Astrocyte (in vitro differentiated cells and primary cell): ENCODE measurements around the gene WDR27.
"Not testable (repeated sequence)": the region's sequence is repeated elsewhere in the genome, so short reads cannot be mapped to it uniquely, and the experiment has no call there.

Experiments used
- CTCF ChIP-seq: IDR thresholded peaks from 2 replicates; pipeline ENCODE4 v1.5.1; 2011; ENCODE audit warnings: low read depth, mild to moderate bottlenecking, inconsistent platforms, low read length, moderate library complexity; ENCODE audit not compliant: insufficient read depth
- EZH2 ChIP-seq: IDR thresholded peaks from 2 replicates; pipeline ENCODE4 v1.6.1; 2012; ENCODE audit warnings: mild to moderate bottlenecking, low read length, inconsistent platforms; ENCODE audit not compliant: insufficient read depth

- not testable (repeated sequence) for TF ChIP-seq CTCF, EZH2
Observed at GRCh38 chr6:169645459-169645858, 56.4 kb downstream of the WDR27 start.
